ENCODE results near the gene TLL2.

GRCh38 chr10:96436035-96436434 lies 77.7 kb downstream of the TLL2 start:
- TF ChIP-seq CTCF (IDR thresholded peaks at IDR 0.05) (no peak), POLR2A (IDR thresholded peaks at IDR 0.05) (no peak)

All from esophagus squamous epithelium (tissue), 4 donors.